IMR-90 (cell line): ENCODE results near the gene ZCCHC3. TPM values are rescaled to one million over a fixed set of nuclear protein-coding genes. Genes with fewer than 3 reads are reported as not detected.
A peak's percentile ranks its signal among the peaks of the same experiment; 100 is the strongest.

Source experiments
- ATAC-seq: fragments of 200-7000 bp; cut with Tn5 transposase; 2 replicates; pipeline ENCODE4 v1.9.1; 2020; ENCODE audit warnings: low read depth, mild to moderate bottlenecking, moderate library complexity
- BruUV-seq: library from RNA; stranded (reverse); fragments of 400-500 nt; replicated peaks from 2 replicates; lab custom pipeline; 2021; lab: Mats Ljungman, UMichigan
- CTCF ChIA-PET: fragments of 300-600 bp; formaldehyde crosslinking; extraction: SDS; loops from one replicate; lab custom pipeline; 2021; ENCODE audit warnings: antibody characterized with exemption; lab: Yijun Ruan, JAX
- POLR2A ChIA-PET: fragments of 300-600 bp; sonication (Branson Sonifier 250); formaldehyde crosslinking; loops from one replicate; lab custom pipeline; 2022; ENCODE audit warnings: antibody characterized with exemption; ENCODE audit not compliant: unreplicated experiment; lab: Charles Lee
- DNase-seq: peaks from one replicate; pipeline ENCODE4 v3.0.0; 2013
- H2AFZ ChIP-seq: replicated peaks from 2 replicates; pipeline ENCODE3; 2013; ENCODE audit warnings: low read length, mild to moderate bottlenecking; ENCODE audit not compliant: poor library complexity
- H2AK5ac ChIP-seq: 2 replicates; pipeline ENCODE4 v1.6.1; 2013; ENCODE audit warnings: low read depth, low read length, inconsistent platforms
- H2AK9ac ChIP-seq: replicated peaks from 2 replicates; pipeline ENCODE3; 2013; ENCODE audit warnings: mild to moderate bottlenecking, low read depth, low read length, moderate library complexity; ENCODE audit not compliant: poor library complexity
- H2BK120ac ChIP-seq: 2 replicates; pipeline ENCODE4 v1.6.1; 2013; ENCODE audit warnings: low read depth, low read length, inconsistent platforms
- H2BK15ac ChIP-seq: 3 replicates; pipeline ENCODE4 v1.6.1; 2013; ENCODE audit warnings: low read depth, low read length, inconsistent platforms
- H2BK20ac ChIP-seq: 2 replicates; pipeline ENCODE4 v1.6.1; 2013; ENCODE audit warnings: low read depth, mild to moderate bottlenecking, inconsistent platforms, low read length, moderate library complexity
- H2BK5ac ChIP-seq: 2 replicates; pipeline ENCODE4 v1.6.1; 2013; ENCODE audit warnings: mild to moderate bottlenecking, low read depth, low read length, inconsistent platforms; ENCODE audit not compliant: poor library complexity, severe bottlenecking
- H3K14ac ChIP-seq: replicated peaks from 2 replicates; pipeline ENCODE4 v1.6.1; 2013; ENCODE audit warnings: low read depth, low read length, inconsistent platforms
- H3K18ac ChIP-seq: 2 replicates; pipeline ENCODE4 v1.6.1; 2013; ENCODE audit warnings: low read depth, low read length, control low read depth
- H3K23ac ChIP-seq: 2 replicates; pipeline ENCODE4 v1.6.1; 2013; ENCODE audit warnings: low read depth, low read length, inconsistent platforms
- H3K27ac ChIP-seq: 2 replicates; pipeline ENCODE4 v1.5.1; 2013; ENCODE audit warnings: mild to moderate bottlenecking, control low read depth, low read length; ENCODE audit not compliant: insufficient read depth
- H3K27me3 ChIP-seq: 2 replicates; pipeline ENCODE4 v1.6.1; 2013; ENCODE audit warnings: low read length; ENCODE audit not compliant: control insufficient read depth, insufficient read depth
- H3K36me3 ChIP-seq: 2 replicates; pipeline ENCODE4 v1.6.1; 2013; ENCODE audit warnings: low read length, mixed read lengths; ENCODE audit not compliant: control insufficient read depth, insufficient read depth
- H3K4ac ChIP-seq: 2 replicates; pipeline ENCODE4 v1.6.1; 2013; ENCODE audit warnings: low read depth, low read length, inconsistent platforms
- H3K4me1 ChIP-seq: 2 replicates; pipeline ENCODE4 v1.6.1; 2013; ENCODE audit warnings: low read length, mixed read lengths; ENCODE audit not compliant: control insufficient read depth, insufficient read depth
- H3K4me2 ChIP-seq: 2 replicates; pipeline ENCODE4 v1.6.1; 2013; ENCODE audit warnings: low read depth, mild to moderate bottlenecking, control low read depth, low read length, moderate library complexity
- H3K4me3 ChIP-seq: 2 replicates; pipeline ENCODE4 v1.5.1; 2013; ENCODE audit warnings: low read depth, mild to moderate bottlenecking, control low read depth, low read length, moderate library complexity; ENCODE audit not compliant: insufficient read depth
- H3K56ac ChIP-seq: 2 replicates; pipeline ENCODE4 v1.6.1; 2013; ENCODE audit warnings: low read length, inconsistent platforms; ENCODE audit not compliant: insufficient read depth; ENCODE audit errors: extremely low read depth
- H3K79me1 ChIP-seq, 2 experiments: 2 replicates each; pipeline ENCODE4 v1.6.1; 2013; ENCODE audit warnings: low read length in 2 of 2, inconsistent platforms in 1 of 2, low read depth in 1 of 2
- H3K9ac ChIP-seq: 2 replicates; pipeline ENCODE4 v1.6.1; 2013; ENCODE audit warnings: low read depth, low read length, control low read depth
- H3K9me1 ChIP-seq: 2 replicates; pipeline ENCODE4 v1.6.1; 2013; ENCODE audit warnings: low read length, inconsistent platforms; ENCODE audit not compliant: insufficient read depth
- H3K9me3 ChIP-seq: 2 replicates; pipeline ENCODE4 v1.6.1; 2013; ENCODE audit warnings: low read length; ENCODE audit not compliant: control insufficient read depth, insufficient read depth
- H4K20me1 ChIP-seq: 2 replicates; pipeline ENCODE4 v1.6.1; 2013; ENCODE audit warnings: low read length, inconsistent platforms; ENCODE audit not compliant: insufficient read depth
- H4K5ac ChIP-seq: 2 replicates; pipeline ENCODE4 v1.6.1; 2013; ENCODE audit warnings: mild to moderate bottlenecking, low read depth, low read length, control low read depth
- H4K8ac ChIP-seq, 2 experiments: 2 replicates each; pipeline ENCODE4 v1.6.1; 2013; ENCODE audit warnings: low read depth in 2 of 2, low read length in 2 of 2, control low read depth in 1 of 2, inconsistent platforms in 1 of 2
- H4K91ac ChIP-seq: 2 replicates; pipeline ENCODE4 v1.6.1; 2013; ENCODE audit warnings: low read depth, low read length, inconsistent platforms; ENCODE audit not compliant: insufficient read depth
- CEBPB ChIP-seq: IDR thresholded peaks from 2 replicates; pipeline ENCODE4 v1.6.1; 2012; ENCODE audit warnings: low read depth, low read length, improper control_type of control experiment
- CHD1 ChIP-seq: IDR thresholded peaks from 2 replicates; pipeline ENCODE4 v1.6.1; 2012; ENCODE audit warnings: low read depth, low read length, improper control_type of control experiment
- CTCF ChIP-seq: conservative IDR thresholded peaks from 2 replicates; pipeline ENCODE4 v1.5.1; 2012; ENCODE audit warnings: mild to moderate bottlenecking, low read depth, low read length, improper control_type of control experiment
- FOS ChIP-seq: fragments of 150-350 bp; IDR thresholded peaks from 2 replicates; pipeline ENCODE4 v1.6.1; 2016; ENCODE audit warnings: low read depth, low read length
- MAFK ChIP-seq: IDR thresholded peaks from 2 replicates; pipeline ENCODE4 v1.6.1; 2012; ENCODE audit warnings: low read depth, low read length, improper control_type of control experiment
- MAZ ChIP-seq: IDR thresholded peaks from 2 replicates; pipeline ENCODE4 v1.6.1; 2012; ENCODE audit warnings: low read depth, mild to moderate bottlenecking, low read length, improper control_type of control experiment, moderate library complexity, borderline replicate concordance
- MXI1 ChIP-seq: IDR thresholded peaks from 2 replicates; pipeline ENCODE4 v1.6.1; 2012; ENCODE audit warnings: low read depth, mild to moderate bottlenecking, low read length, moderate library complexity, borderline replicate concordance
- NFE2L2 ChIP-seq: fragments of 150-350 bp; IDR thresholded peaks from 2 replicates; pipeline ENCODE4 v1.6.1; 2016; ENCODE audit warnings: low read depth, mild to moderate bottlenecking, low read length
- POLR2A ChIP-seq: IDR thresholded peaks from 2 replicates; pipeline ENCODE4 v1.6.1; 2012; ENCODE audit warnings: mild to moderate bottlenecking, low read depth, low read length
- RCOR1 ChIP-seq: IDR thresholded peaks from 2 replicates; pipeline ENCODE4 v1.6.1; 2012; ENCODE audit warnings: mild to moderate bottlenecking, low read length, improper control_type of control experiment; ENCODE audit not compliant: insufficient replicate concordance
- RFX5 ChIP-seq: IDR thresholded peaks from 2 replicates; pipeline ENCODE4 v1.8.0; 2012; ENCODE audit warnings: low read depth, mild to moderate bottlenecking, low read length, moderate library complexity
- SMC3 ChIP-seq: fragments of 150-350 bp; IDR thresholded peaks from 2 replicates; pipeline ENCODE4 v1.6.1; 2016; ENCODE audit warnings: low read depth, mild to moderate bottlenecking, antibody characterized with exemption, low read length, moderate library complexity
- WGBS, 2 experiments: methylation state at CpG; one replicate each; pipeline versions ENCODE4 v1.1.5 to v1.1.7; 2013; ENCODE audit warnings: missing lambda C conversion rate in 2 of 2; ENCODE audit not compliant: insufficient read length in 1 of 2; ENCODE audit errors: extremely low coverage in 2 of 2; 5-methylcytosine and 5-hydroxymethylcytosine counted together
- dilution Hi-C: fragments of 300-500 bp; cut with HindIII; formaldehyde crosslinking; loops from one replicate; pipeline ENCODE4 v1.14.3; 2018; ENCODE audit warnings: low sequenced_read_pairs; ENCODE audit not compliant: unreplicated experiment
- in situ Hi-C: fragments of 300-500 bp; cut with MboI; formaldehyde crosslinking; loops from 3 replicates; pipeline ENCODE4 v1.14.3; 2019; ENCODE audit warnings: low sequenced_read_pairs, inconsistent platforms, mixed read lengths
- intact Hi-C: fragments of 100-400 bp; cut with micrococcal nuclease; formaldehyde crosslinking; loops from 2 replicates; pipeline ENCODE4 v1.10.0; 2022
- polyA plus RNA-seq, 3 experiments: library from polyadenylated mRNA; depleted of rRNA; stranded (reverse); fragments of >200 nt; gene quantifications; 2 replicates each; pipeline ENCODE4 v1.2.3, GENCODE V29; 2012; ENCODE audit warnings: low replicate concordance in 1 of 3
- total RNA-seq: library from RNA; depleted of rRNA; stranded (reverse); fragments of >200 nt; gene quantifications from 2 replicates; pipeline ENCODE4 v1.2.3, GENCODE V29; 2012
- TF ChIP-seq, protein P1 (sequence below): fragments of 150-350 bp; IDR thresholded peaks from 2 replicates; pipeline ENCODE4 v1.6.1; 2017; ENCODE audit warnings: mild to moderate bottlenecking, antibody characterized with exemption, low read length, low read depth

The ZCCHC3 gene
- total and polyA plus RNA-seq, 2 of the 4 experiments (the other 2 are of a cell fraction): 8.2 to 10.9 TPM

DNA sequence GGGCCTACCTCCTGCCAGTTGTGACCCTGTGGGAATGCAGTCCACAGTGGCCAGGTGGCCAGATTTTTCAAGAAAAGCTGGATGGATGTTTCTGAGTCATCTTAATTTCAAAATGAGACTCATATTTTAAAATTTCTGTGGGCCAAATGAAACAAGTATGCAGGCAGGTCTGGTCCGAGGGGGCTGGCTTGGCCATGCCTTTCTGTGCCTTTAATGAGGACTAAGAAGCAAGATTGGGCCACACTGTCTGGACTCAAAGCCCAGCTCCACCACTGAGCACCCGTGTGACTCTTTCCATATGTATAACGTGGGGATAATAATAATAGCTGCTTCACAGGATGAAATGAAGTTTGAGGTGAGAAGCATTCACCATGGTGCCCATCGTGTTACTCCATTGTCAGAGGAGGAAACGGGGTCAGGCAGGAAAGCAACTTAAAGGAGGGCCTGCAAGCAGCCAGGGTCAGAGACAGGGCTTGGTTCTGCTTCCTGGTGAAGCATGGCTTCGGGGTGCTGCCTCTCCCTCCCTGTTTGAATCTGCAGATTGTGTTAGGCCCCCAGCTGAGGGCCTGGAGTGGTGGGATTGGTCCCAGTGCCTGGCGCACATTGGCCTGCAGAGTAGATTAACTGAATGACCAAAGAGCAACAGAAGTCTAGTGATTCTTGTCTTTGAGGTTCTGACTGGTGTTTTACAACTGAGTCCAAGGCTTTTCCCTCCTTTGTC is 31.8 kb downstream of the ZCCHC3 start (continued):
- no peak for TF ChIP-seq SMC3
- TF ChIP-seq RFX5: no peak

- BruUV-seq: no TSS peak
- Histone ChIP-seq H3K36me3 (peaks cover 10% of the 10 kb centered on the region; the same call in 1 of the 2 replicates), H2BK20ac (no peak overlapping the region), H3K4me3 (no peak overlapping the region), H2AFZ (no peak overlapping the region), H3K79me1 (peaks cover 24 to 40% of the 10 kb centered on the region in 2 experiments), H2BK15ac (no peak overlapping the region), H3K18ac (no peak overlapping the region), H3K23ac (no peak overlapping the region), H3K27me3 (no peaks in the 10 kb centered on the region), H3K9me3 (no peaks in the 10 kb centered on the region), H3K4me2 (no peak overlapping the region; the same call in 1 of the 2 replicates), H2BK5ac (no peak overlapping the region), H3K4ac (no peak overlapping the region), H2AK9ac (peak overlapping the region; percentile 74), H3K56ac (no peak overlapping the region), H3K9me1 (no peaks in the 10 kb centered on the region; the same call in 1 of the 2 replicates), H4K91ac (no peak overlapping the region), H2AK5ac (no peak overlapping the region; the same call in 1 of the 2 replicates), H4K5ac (no peak overlapping the region), H3K14ac (no peak overlapping the region), H4K8ac (no peak overlapping the region), H2BK120ac (no peak overlapping the region), H3K9ac (no peak overlapping the region), H3K4me1 (peaks cover 14% of the 10 kb centered on the region), H4K20me1 (peaks cover 47% of the 10 kb centered on the region), H3K27ac (no peak overlapping the region)
- CTCF ChIA-PET: no interaction called here
- intact Hi-C loops: loop anchor here (1.0 to 2.0 kb wide), 2 partner anchors 63 to 121 kb away; no protein-coding TSS in a partner anchor
- in situ Hi-C loops: loop anchor here (10.0 kb wide), 1 partner anchor 115 kb away; no protein-coding TSS in a partner anchor
- dilution Hi-C loops: no loop called here
- no peak for ATAC-seq
- WGBS, 2 experiments: 94% methylated on average over 2 of the region's 4 CpGs; no CpG with 5 or more reads in 1 of the 2 experiments
- DNase-seq: no peak
- POLR2A ChIA-PET: no interaction called here
- TF ChIP-seq MAFK: no peak
- TF ChIP-seq, protein P1, sequence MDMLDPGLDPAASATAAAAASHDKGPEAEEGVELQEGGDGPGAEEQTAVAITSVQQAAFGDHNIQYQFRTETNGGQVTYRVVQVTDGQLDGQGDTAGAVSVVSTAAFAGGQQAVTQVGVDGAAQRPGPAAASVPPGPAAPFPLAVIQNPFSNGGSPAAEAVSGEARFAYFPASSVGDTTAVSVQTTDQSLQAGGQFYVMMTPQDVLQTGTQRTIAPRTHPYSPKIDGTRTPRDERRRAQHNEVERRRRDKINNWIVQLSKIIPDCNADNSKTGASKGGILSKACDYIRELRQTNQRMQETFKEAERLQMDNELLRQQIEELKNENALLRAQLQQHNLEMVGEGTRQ: no peak
- no peak for TF ChIP-seq MAZ
- TF ChIP-seq POLR2A: no peak
- TF ChIP-seq RCOR1: no peak
- TF ChIP-seq SMC3: no peak
- no peak for TF ChIP-seq NFE2L2
- TF ChIP-seq CTCF: no peak
- TF ChIP-seq CEBPB: no peak
- TF ChIP-seq FOS: no peak
- no peak for TF ChIP-seq MXI1
- TF ChIP-seq RFX5: no peak
- TF ChIP-seq CHD1: no peak
Measured at GRCh38 chr20:329851-330232, 32.5 kb downstream of the ZCCHC3 start.
